ENCODE results near the gene CREB3L2.

Gene CREB3L2

DNA sequence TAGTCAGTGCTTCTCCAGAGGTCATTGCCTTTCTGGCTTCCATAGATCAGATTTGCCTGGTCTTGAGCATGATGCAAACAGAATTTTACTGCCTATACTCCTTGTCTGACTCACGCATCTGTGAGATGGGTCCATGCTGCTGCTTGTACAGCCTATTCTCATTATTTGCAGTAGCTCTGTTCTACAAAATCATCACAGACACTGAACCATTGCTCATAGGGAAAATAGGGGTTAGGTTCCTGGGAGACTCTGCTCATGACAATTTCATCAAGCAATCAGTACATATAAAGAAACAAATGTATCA lies 7.4 kb upstream of the CREB3L2 start:
- no peak for DNase-seq (ENCODE audit: low spot score)

DNA sequence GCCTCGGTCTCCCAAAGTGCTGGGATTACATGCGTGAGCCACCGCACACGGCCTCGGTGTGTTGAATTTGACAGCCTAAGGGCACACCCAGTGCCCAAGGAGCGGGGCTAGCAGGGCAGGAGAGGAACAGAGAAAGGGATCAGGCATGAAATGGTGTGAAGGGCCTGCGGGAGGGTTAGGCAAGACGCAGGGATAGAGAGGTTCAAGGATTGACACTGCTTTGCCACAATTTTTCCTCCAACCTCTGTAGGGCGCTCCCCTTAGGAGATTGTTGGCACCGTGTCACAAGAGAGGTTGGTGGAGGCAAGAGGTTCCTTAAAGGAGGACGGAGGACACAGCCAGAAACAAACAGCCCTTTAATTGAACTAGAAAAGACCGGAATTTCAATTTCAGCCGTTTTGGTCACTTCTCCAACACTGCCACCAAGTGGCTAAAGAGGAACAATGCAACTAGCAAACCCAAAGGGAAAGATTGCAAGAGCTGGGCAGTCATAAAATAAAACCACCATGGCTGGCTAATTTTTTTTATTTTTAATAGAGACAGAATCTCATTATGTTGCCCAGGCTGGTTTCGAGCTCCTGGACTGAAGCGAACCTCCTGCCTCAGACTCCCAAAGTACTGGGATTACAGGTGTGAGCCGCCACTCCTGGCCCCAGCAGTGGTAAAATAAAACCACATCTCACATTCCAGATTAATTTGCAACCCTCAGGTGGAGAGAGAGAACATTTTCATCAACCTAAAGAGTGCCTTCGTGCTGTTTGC lies 6.9 kb upstream of the CREB3L2 start:
- DNase-seq (ENCODE audit: low spot score) = peak; percentile 80

- no peak for DNase-seq (ENCODE audit: low spot score)
Observed at GRCh38 chr7:138008019-138008587, 6.2 kb upstream of the CREB3L2 start.

DNA sequence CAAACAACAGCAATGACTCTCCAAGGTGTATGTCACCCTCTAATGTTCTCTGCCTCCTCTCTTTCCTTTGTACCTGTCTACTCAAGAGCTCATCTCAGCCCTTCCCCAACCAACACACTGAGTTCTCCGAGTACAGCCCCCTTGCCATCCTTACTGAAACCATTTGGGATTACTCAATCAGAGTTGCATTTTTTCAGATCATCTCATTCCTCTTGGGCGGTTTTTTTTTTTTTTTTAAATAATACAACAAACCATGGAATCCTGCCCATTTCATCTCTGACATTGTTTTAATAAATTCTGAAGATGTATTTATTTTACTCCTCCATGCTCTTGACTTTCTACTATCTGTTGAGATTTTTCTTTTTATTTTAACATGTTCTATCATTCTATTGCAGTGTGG lies 4.2 kb upstream of the CREB3L2 start:
- no peak for DNase-seq (ENCODE audit: low spot score)

GRCh38 chr7:138004936-138005335 lies 3.0 kb upstream of the CREB3L2 start:
- no peak for DNase-seq (ENCODE audit: low spot score)

GRCh38 chr7:138004046-138004445 lies 2.2 kb upstream of the CREB3L2 start:
- no peak for DNase-seq (ENCODE audit: low spot score)

DNA sequence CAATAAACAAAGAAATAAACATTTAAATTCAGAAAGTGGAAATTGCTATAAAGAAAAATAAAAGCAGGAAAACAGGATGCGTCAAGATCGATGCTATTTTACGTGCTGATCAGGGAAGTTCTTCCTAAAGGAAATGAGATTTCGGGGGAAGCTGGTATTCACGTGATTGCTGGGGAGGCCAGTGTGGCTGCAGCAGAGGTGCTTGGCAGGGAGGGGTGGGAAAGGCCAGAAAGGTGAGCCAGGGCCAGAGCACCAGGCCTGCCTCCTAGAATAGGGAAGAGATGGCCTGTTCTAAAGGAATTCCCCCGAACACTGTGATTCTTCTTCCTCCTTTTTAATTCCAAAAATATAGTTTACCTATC lies 923 bp upstream of the CREB3L2 start:
- no peak for DNase-seq (ENCODE audit: low spot score)

DNA sequence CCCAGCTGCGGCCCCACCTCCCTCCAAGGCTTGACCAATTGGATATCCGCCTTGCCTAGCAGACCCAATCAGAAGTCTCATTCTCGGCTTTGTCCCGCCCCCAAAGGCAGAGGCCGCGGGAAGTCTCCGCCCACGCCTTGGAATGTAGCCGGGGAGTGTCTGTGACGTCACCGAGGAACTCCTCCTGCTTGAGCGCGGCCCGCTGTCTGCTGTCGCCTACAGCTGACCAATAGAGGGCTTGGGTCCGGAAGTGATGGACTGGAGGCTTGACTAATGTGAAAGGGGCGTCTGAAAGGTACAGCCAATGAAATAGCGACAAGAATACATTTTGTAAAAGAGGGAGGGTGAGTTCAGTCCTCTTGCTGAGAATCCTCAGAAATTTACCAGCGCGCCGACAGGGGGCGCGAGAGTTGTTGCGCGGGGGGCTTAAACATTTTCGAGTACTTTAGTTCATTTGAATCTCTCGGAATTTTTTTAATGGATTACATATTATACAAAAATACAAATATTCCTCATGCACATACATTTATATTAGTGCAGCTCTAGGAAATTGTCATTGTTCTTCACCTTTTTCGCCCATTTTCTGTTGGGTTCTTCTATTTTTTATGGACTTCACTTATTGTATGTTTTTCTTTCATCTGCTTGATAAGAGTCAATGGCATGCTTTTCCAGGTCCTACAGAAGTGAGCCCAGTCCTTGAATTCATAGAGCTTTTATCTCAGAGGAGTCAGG lies 376 bp upstream of the CREB3L2 start:
- DNase-seq (ENCODE audit: low spot score) = peak; percentile 100

- DNase-seq (ENCODE audit: low spot score) = peak; percentile 51
Observed at GRCh38 chr7:138000081-138000701, 1.7 kb downstream of the CREB3L2 start.

DNA sequence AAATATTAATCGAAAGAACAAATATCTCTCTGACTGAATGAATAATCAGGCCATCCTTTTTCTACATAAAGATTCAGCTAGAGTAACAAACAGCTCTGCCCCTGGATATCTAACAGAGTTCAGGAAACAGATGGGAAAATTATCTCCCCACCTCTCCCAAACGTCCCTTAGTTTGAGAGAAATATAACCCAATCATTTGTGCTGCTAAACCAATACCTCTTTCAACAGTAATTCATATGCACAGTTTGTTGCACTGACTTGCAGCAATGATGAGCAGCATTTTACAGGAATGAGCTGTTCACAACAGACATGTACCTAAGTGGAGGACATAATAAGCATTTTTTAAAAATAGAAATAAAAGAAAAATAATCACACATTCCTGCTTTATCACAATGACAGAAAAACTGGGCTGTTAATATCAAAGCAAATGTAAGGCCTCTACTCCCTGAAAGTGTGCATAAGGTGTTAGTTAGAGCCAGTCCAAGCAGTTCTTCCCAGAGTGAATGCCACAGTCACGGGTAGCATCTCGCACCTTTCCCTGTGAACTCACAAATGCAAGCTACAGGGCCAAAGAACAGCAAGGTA lies 2.3 kb downstream of the CREB3L2 start:
- DNase-seq (ENCODE audit: low spot score) = no peak

DNA sequence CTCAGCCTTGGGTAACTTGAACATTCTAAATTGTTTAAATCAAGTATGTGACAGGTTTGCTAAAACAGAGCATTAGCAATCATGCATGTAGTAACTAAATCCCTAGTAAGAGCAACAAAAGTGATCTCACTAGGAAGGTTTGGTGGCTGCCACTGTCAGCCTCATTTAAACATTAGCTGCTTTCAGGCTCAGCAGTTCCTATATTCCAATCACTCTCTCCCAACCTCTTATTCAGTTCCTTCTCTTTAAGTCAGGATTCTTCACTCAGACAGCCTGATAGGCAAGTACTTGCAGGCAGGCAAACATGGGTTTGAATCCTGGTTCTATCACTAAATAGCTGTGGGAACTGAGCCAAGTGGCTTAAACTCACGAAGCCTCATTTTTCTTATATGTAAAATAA lies 3.6 kb downstream of the CREB3L2 start:
- no peak for DNase-seq (ENCODE audit: low spot score)

DNA sequence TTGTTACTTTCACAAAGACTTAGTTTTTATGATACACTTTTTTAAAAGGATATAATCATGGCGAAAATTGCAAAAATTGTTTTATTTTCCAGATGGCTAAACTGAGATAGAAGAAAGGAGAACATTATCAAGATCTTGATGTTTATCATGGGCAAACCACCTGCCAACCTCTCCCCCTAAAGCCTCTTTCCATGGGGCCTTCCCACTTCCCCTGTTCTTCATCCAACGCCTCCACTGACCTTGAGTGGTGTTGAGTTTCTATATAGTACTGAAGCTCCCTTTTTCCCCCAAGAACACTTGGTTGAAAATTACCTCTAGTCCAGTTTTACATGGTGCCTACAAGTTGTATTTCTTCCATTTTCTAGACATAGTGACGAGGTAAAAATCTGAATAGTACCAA lies 5.0 kb downstream of the CREB3L2 start:
- no peak for DNase-seq (ENCODE audit: low spot score)

DNA sequence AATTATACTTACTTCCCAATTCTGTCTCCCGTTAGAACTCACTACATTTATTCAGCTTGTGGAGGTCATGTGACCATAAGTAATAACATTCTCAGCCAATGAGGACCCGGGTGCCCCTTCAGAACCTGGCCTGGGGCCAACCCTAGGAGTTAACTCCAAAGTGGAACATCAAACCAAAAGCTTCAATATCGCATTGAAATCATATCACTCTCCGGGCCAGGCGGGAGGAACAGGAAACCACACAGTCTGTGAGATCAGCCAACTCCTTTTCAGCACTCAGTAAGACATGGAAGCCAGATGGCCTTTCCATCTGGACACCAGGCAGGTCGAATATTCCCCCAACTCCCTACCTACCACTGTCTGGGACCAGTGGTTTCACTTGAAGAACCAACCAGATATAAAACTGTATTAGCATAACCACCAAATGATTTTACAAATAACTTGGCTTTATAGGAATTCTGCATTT lies 5.5 kb downstream of the CREB3L2 start:
- DNase-seq (ENCODE audit: low spot score) = no peak

- no peak for DNase-seq (ENCODE audit: low spot score)
Observed at GRCh38 chr7:137994216-137994615, 7.7 kb downstream of the CREB3L2 start.

GRCh38 chr7:137993395-137993743 lies 8.5 kb downstream of the CREB3L2 start:
- no peak for DNase-seq (ENCODE audit: low spot score)

GRCh38 chr7:137992550-137993394 lies 9.1 kb downstream of the CREB3L2 start:
- DNase-seq (ENCODE audit: low spot score) = no peak

DNA sequence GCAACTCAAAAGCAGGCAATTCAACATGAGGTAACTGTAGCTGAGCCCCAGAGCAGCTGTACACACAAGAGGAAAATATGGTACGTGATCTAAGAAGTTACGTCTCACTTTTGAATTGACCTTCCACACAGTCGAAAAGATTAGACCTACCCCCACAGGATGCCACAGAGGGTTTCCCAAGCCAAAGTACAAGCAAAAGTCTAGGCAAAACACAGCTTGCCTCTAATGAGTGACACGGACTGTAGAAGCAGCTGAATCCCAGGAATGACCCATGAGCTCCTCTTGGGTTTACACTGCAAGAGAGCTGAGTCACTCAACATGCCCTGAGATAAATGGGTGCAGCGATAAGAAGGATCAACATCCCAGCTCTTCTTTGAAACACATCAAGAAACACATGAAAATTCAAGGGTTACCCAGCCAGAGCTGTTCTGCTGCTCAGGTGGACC lies 9.8 kb downstream of the CREB3L2 start:
- no peak for DNase-seq (ENCODE audit: low spot score)

GRCh38 chr7:137990251-137990941 lies 11.5 kb downstream of the CREB3L2 start:
- no peak for DNase-seq (ENCODE audit: low spot score)

DNA sequence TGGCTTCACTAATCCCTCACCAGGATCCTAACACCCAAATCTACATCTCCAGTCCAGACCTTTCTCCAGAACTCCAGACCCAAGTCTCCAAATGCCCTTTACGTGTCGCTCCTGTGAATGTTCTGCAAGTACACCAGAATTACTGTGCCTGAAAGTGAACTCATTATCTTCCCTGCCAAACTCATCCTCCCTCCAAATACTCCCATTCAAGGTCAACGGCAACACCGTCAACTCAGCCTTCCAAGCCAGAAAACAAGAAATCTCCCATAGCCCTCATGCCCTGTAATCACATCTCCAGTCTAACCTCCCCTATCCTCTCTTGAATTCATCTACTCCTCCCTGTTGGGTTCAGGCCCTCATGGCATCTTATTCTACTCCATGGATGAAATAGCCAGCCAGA lies 12.3 kb downstream of the CREB3L2 start:
- no peak for DNase-seq (ENCODE audit: low spot score)

DNA sequence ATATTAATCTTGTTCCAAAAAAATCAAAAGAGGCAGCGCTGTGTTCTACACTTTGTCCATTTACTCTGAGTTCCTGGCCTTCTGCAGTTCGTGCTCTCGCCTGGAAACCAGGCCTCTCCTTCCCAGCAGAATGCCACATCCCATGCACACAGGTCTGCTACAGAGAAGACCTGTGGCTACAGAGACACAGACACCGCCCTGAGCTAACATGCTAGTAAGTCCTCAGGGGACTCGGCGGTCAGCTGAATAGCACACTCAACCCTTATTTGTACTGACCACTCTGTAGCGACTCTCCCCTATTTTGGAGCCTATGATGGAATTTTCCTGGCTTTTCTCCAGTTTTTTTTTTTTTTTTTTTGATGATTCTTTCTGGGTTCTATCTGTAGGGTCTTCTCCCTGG lies 12.8 kb downstream of the CREB3L2 start:
- no peak for DNase-seq (ENCODE audit: low spot score)

- DNase-seq (ENCODE audit: low spot score) = no peak
Observed at GRCh38 chr7:137987968-137988367, 13.9 kb downstream of the CREB3L2 start.

Measured in globus pallidus (tissue), 1 donor.